Middle frontal gyrus (tissue), 1 donor: ENCODE measurements around the gene THSD8.
"Not testable (repeated sequence)": the region's sequence is repeated elsewhere in the genome, so short reads cannot be mapped to it uniquely, and the experiment has no call there.

Source experiments
- DNase-seq: peaks from one replicate; pipeline ENCODE4 v3.0.0-alpha.2; 2015; ENCODE audit warnings: low spot score; ENCODE audit errors: extremely low spot score

Gene THSD8

GRCh38 chr19:12825254-12826131 lies 23.6 kb downstream of the THSD8 start:
- DNase-seq = no peak

DNA sequence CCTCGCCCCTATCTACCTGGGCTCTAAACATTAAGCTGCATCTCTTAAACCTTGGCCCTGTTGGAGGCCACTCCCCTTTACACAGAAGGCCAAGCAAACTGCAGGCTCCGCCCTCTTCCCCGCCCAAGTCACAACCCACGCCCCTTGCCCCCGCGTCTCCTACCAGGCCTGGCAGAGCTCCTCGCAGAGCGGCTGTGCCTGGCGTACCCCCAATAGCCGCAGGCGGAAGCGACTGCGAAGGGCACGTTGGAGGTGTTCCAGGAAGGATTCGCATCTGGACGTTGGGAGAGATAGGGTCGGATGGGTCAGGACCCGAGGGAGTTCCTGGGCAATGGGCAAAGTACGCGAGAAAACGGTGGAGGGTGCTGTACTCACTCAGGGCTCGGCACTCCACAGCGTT lies 26.6 kb downstream of the THSD8 start:
- DNase-seq = no peak

- DNase-seq = no peak
These were observed 31.5 kb downstream of the THSD8 start for GRCh38 chr19:12833418-12833737.

DNA sequence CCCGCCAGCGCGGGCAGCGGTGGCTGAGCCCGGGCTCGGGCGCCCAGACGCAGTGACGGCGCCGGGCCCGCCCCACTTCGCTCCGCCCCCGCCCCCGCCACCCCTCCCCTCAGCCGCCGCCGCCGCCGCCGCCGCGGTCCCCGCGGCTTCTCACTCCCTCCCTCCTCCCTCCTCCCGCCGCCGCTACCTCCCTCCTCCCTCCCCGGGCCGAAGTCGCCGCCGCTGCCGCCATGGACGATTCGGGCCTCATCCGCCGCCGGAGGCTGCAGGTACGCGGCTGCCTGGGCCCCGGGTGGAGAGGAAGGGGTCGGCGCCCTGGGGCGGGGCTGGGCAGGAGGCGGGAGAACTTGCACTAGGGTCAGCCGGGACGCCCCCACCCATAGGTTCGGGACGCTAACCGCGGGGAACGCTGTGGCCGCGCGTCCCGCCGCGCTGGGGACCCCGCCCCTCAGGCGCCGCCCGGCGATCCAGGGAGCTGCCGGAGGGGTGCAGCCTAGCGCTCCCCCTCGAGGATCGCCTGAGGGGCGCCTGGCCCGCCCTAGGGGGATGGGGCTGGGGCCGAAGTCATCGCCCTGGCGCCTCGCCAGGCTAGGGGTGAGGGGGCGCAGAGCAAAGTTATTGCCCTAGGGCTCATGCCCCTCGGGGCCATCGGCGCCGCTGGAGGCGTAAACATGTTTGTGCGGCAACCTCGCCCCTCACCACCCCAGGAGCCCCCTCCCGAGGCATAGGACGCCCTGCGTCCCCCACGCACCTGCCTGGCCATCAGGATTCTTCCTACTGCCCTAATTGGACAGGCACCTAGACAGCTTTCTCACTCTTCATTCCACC lies 32.1 kb downstream of the THSD8 start:
- no peak for DNase-seq

GRCh38 chr19:12834566-12834943 lies 32.7 kb downstream of the THSD8 start, which contains the start of gene RTBDN:
Gene RTBDN, minus strand, starts transcription at chr19:12834579. Its CDS starts 4,600 bp downstream, at chr19:12829979.
- DNase-seq = peak; percentile 64

GRCh38 chr19:12834976-12835757 lies 33.3 kb downstream of the THSD8 start:
- DNase-seq = no peak

DNA sequence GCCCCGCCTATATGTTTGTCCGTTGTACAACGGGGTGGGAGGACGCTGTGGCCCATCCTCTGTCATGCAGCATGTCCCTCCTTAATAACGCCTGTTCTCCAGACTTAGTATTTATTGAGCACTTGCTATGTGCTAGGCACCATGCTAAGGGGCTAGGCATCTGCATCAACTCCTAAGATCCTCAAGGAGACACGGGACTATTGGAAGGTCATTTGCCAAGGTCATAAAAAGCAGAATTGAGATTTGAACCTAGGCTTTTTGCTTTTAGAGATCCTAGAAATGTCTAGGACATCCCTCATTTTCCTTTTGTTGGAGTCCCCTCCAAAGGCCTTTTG lies 34.6 kb downstream of the THSD8 start:
- no peak for DNase-seq

- no peak for DNase-seq
These were observed 35.4 kb downstream of the THSD8 start for GRCh38 chr19:12837225-12837624.

DNA sequence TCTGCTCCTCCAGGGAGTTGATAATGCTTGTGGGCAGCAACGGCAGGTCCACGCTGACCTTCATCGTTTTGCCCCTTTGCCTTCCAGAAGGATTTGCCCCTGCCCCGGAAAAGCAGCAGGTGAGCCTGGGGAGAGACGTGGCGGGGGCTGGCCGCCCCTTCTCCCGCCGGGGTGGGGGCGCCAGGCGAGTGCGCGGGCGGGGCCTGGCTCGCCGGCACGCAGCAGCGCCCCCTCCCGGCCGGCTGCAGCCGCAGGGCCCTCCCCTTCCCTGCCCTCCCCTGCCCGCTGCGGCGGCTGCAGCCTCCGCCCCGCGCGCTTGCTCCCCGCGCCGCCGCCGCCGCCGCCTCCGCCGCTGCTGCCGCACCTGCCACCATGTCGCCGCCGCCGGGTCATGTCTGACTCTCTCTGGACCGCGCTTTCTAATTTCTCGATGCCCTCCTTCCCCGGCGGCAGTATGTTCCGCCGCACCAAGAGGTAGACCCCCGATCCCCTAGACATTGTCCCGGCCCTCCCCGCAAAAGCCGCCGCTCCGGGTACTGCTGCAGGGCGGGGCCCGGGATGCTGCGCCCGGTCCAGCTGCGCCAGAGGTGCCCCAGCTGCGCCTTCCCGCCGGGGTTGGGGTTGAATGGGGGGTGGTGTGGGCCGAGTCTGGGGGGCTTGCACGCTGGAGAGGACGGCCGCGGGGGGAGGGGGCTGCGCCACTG lies 36.5 kb downstream of the THSD8 start, which contains the start of gene MAST1:
Gene MAST1, plus strand, starts transcription at position 334 of the 704 bp plus-strand sequence. Its CDS starts 58 bp downstream, at position 392.
- peak; percentile 42 for DNase-seq

- no peak for DNase-seq
These were observed 37.3 kb downstream of the THSD8 start for GRCh38 chr19:12838886-12839756.

GRCh38 chr19:12840091-12841079 lies 38.5 kb downstream of the THSD8 start:
- DNase-seq = no peak

DNA sequence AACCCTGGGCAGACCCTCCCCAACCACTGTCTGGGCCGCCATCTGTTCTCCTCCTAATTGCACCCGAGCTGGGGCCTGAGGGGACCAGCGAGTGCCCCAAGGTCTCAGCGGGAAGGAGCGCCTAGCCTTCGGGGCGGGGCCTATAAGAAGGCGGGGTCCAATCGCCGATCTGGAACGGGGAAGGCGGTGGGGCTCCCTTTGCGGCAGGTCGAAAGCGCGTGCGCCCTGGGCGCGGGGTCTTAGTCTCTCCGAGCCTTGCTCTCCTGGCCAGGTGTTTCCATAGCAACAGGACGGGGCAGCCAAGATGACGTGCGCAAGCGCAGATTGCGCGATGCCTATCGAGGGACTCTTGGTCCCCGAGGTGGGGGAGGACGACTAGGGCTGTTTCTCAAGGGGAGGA lies 39.2 kb downstream of the THSD8 start:
- DNase-seq = no peak

GRCh38 chr19:12842511-12842910 lies 40.6 kb downstream of the THSD8 start:
- DNase-seq = no peak

GRCh38 chr19:12843328-12843727 lies 41.5 kb downstream of the THSD8 start:
- no peak for DNase-seq

GRCh38 chr19:12843999-12844732 lies 42.3 kb downstream of the THSD8 start:
- DNase-seq = no peak

DNA sequence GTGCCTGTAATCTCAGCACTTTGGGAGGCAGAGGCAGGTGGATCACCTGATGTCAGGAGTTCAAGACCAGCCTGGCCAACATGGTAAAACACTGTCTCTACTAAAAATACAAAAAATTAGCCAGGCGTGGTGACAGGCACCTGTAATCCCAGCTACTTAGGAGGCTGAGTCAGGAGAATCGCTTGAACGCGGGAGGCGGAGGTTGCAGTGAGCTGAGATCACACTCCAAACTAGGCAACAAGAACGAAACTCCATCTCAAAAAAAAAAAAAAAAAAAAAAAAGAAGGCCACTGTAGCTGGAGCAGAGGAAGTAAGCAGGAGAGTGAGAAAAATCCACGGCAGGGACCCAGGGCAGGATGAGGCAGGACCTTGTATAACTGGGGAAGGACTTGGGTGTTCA lies 44.7 kb downstream of the THSD8 start:
- DNase-seq = not testable (repeated sequence)

GRCh38 chr19:12847159-12848139 lies 45.6 kb downstream of the THSD8 start:
- DNase-seq = peak; percentile 48
